Adrenal gland (tissue), 5 donors: Measurements from ENCODE around the gene CEPT1.

Experiments
- POLR2A ChIP-seq, 2 donors: fragments of 450-650 bp; IDR thresholded peaks; one replicate each; pipeline ENCODE4 v1.6.1; 2017; ENCODE audit warnings: antibody characterized with exemption in 2 of 2, mild to moderate bottlenecking in 2 of 2, moderate library complexity in 1 of 2
- TF ChIP-seq, protein P1 (sequence below), 6 experiments: fragments of 450-650 bp in 4 of 6; fragments of 200-600 bp in 2 of 6; sonication (generic) in 1 of 6; IDR thresholded peaks; 1 replicate in 5 of 6; 2 replicates in 1 of 6; pipeline versions ENCODE4 v1.5.1 to v1.8.0; 2016 to 2021; ENCODE audit warnings: antibody characterized with exemption in 6 of 6, mild to moderate bottlenecking in 2 of 6, moderate library complexity in 1 of 6
- donor health status: DM: no; HTN: no; CAD: no.

DNA sequence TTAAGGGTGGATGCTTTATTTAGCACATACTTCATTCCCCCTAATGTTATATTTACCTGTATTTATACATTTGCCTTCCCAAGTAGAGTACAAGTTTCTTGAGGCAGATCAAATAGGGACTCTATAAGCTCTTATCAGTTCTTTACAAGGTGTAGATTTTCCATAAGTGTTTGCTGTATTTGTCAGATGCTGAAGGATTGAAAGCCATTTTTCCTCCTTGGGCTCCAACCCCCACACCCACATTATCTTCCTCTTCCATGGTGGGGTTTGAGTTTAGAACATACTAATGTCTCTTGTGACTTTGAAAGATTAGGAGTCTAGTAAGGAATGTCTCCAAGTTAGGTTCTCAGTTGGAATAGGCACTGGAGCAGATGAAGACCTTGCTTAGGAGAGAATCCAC, 85.1 kb downstream of the CEPT1 start:
- TF ChIP-seq, protein P1, sequence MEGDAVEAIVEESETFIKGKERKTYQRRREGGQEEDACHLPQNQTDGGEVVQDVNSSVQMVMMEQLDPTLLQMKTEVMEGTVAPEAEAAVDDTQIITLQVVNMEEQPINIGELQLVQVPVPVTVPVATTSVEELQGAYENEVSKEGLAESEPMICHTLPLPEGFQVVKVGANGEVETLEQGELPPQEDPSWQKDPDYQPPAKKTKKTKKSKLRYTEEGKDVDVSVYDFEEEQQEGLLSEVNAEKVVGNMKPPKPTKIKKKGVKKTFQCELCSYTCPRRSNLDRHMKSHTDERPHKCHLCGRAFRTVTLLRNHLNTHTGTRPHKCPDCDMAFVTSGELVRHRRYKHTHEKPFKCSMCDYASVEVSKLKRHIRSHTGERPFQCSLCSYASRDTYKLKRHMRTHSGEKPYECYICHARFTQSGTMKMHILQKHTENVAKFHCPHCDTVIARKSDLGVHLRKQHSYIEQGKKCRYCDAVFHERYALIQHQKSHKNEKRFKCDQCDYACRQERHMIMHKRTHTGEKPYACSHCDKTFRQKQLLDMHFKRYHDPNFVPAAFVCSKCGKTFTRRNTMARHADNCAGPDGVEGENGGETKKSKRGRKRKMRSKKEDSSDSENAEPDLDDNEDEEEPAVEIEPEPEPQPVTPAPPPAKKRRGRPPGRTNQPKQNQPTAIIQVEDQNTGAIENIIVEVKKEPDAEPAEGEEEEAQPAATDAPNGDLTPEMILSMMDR (IDR thresholded peaks at IDR 0.05) = no peak
- TF ChIP-seq POLR2A (IDR thresholded peaks at IDR 0.05) = no peak
